ENCODE measurements around the gene BCL11A. TPM values are rescaled to one million over a fixed set of nuclear protein-coding genes. Genes with fewer than 3 reads are reported as not detected.

BCL11A gene
- total RNA-seq, 6 experiments from 2014 or later: 0.06 to 0.80 (median 0.37) TPM

- DNase-seq: no peak
- peak in 2 of 4 donors; percentile 24 to 61 for ATAC-seq
- Histone ChIP-seq H3K4me1 (no peaks in the 10 kb centered on the region), H3K36me3 (no peaks in the 10 kb centered on the region), H3K9me3 (no peaks in the 10 kb centered on the region), H3K27ac (no peak overlapping the region), H3K27me3 (no peaks in the 10 kb centered on the region), H3K4me3 (no peak overlapping the region)
- 21% methylated on average over 2 of the region's 7 CpGs for WGBS (ENCODE audit: insufficient coverage, low coverage, low lambda C conversion rate, missing lambda C conversion rate)
- no peak for TF ChIP-seq CTCF (IDR thresholded peaks at IDR 0.05)
- TF ChIP-seq POLR2A (IDR thresholded peaks at IDR 0.05): no peak
- intact Hi-C loops (cut with DNase I): no loop called here
These were observed 37.7 kb downstream of the BCL11A start for GRCh38 chr2:60515721-60516226.

- no peaks in the 10 kb centered on the region for H3K36me3 ChIP-seq
- H3K4me3 ChIP-seq: no peak overlapping the region
- intact Hi-C loops (cut with DNase I): no loop called here
- TF ChIP-seq POLR2A (IDR thresholded peaks at IDR 0.05): no peak
- no peaks in the 10 kb centered on the region for H3K9me3 ChIP-seq
- no peaks in the 10 kb centered on the region for H3K27me3 ChIP-seq
- 83% methylated on average over 1 of the region's 4 CpGs for WGBS (ENCODE audit: insufficient coverage, low coverage, low lambda C conversion rate, missing lambda C conversion rate)
- no peaks in the 10 kb centered on the region for H3K4me1 ChIP-seq
- DNase-seq (no peak), ATAC-seq (no peak)
- no peak overlapping the region for H3K27ac ChIP-seq
These were observed 39.5 kb downstream of the BCL11A start for GRCh38 chr2:60513996-60514395.

GRCh38 chr2:60513191-60513590 is 40.3 kb downstream of the BCL11A start:
- H3K9me3 ChIP-seq: no peaks in the 10 kb centered on the region
- H3K27me3 ChIP-seq: no peaks in the 10 kb centered on the region
- H3K4me1 ChIP-seq: no peaks in the 10 kb centered on the region
- intact Hi-C loops (cut with DNase I): no loop called here
- TF ChIP-seq CTCF (IDR thresholded peaks at IDR 0.05): no peak
- no peak for TF ChIP-seq POLR2A (IDR thresholded peaks at IDR 0.05)
- H3K4me3 ChIP-seq: no peak overlapping the region
- no peak overlapping the region for H3K27ac ChIP-seq
- H3K36me3 ChIP-seq: no peaks in the 10 kb centered on the region
- no peak for ATAC-seq
- 40% methylated on average over 1 of the region's 5 CpGs for WGBS (ENCODE audit: insufficient coverage, low coverage, low lambda C conversion rate, missing lambda C conversion rate)
- no peak for DNase-seq

- Histone ChIP-seq H3K27ac (no peak overlapping the region), H3K4me3 (no peak overlapping the region), H3K27me3 (no peaks in the 10 kb centered on the region), H3K36me3 (no peaks in the 10 kb centered on the region), H3K4me1 (no peaks in the 10 kb centered on the region), H3K9me3 (no peaks in the 10 kb centered on the region)
- intact Hi-C loops (cut with DNase I): no loop called here
- no peak for DNase-seq
- WGBS (ENCODE audit: insufficient coverage, low coverage, low lambda C conversion rate, missing lambda C conversion rate): 68% methylated on average over 6 of the region's 6 CpGs
- no peak for ATAC-seq
- TF ChIP-seq POLR2A (IDR thresholded peaks at IDR 0.05): no peak
- TF ChIP-seq CTCF (IDR thresholded peaks at IDR 0.05): no peak
These were observed 40.8 kb downstream of the BCL11A start for GRCh38 chr2:60512641-60513040.

- H3K4me3 ChIP-seq: no peak overlapping the region
- no peak for DNase-seq
- peak in 1 of 4 donors; percentile 17 for ATAC-seq
- no peak overlapping the region for H3K27ac ChIP-seq
- 49% methylated on average over 2 of the region's 4 CpGs for WGBS (ENCODE audit: insufficient coverage, low coverage, low lambda C conversion rate, missing lambda C conversion rate)
- intact Hi-C loops (cut with DNase I): no loop called here
- no peaks in the 10 kb centered on the region for H3K27me3 ChIP-seq
- H3K9me3 ChIP-seq: no peaks in the 10 kb centered on the region
- H3K36me3 ChIP-seq: no peaks in the 10 kb centered on the region
- H3K4me1 ChIP-seq: no peaks in the 10 kb centered on the region
- no peak for TF ChIP-seq CTCF (IDR thresholded peaks at IDR 0.05)
- no peak for TF ChIP-seq POLR2A (IDR thresholded peaks at IDR 0.05)
These were observed 41.3 kb downstream of the BCL11A start for GRCh38 chr2:60512062-60512622.
